GM19397 (cell line): Measurements from ENCODE around the gene ZNF211.

Source experiments
- ATAC-seq: cut with Tn5 transposase; IDR thresholded peaks from one replicate; pipeline ENCODE4 v1.9.1; 2021; ENCODE audit warnings: mild to moderate bottlenecking, moderate library complexity; ENCODE audit not compliant: unreplicated experiment

The ZNF211 gene

GRCh38 chr19:57632987-57633831 lies at the start of gene ZNF211:
Gene ZNF211 (plus strand): TSS chr19:57633168. CDS start chr19:57633347, 179 bp downstream.
- peak; percentile 97 for ATAC-seq

- peak; percentile 88 for ATAC-seq
Measured at GRCh38 chr19:57583521-57584416, 49.2 kb upstream of the ZNF211 start, which contains the start of gene ZIK1. Gene ZIK1 (plus strand): TSS chr19:57584145. CDS start chr19:57584357, 212 bp downstream.

GRCh38 chr19:57587529-57587928 lies 45.4 kb upstream of the ZNF211 start:
- ATAC-seq: no peak

GRCh38 chr19:57599377-57599760 lies 33.6 kb upstream of the ZNF211 start:
- ATAC-seq: peak; percentile 21

GRCh38 chr19:57599761-57600383 lies 33.1 kb upstream of the ZNF211 start, which contains the start of gene ZNF530:
Gene ZNF530 (plus strand): TSS chr19:57599885. CDS start chr19:57604346, 4,461 bp downstream.
- ATAC-seq: peak; percentile 95

GRCh38 chr19:57606931-57607330 lies 26.0 kb upstream of the ZNF211 start:
- no peak for ATAC-seq

- ATAC-seq: no peak
Measured at GRCh38 chr19:57611113-57611512, 21.9 kb upstream of the ZNF211 start.

GRCh38 chr19:57613941-57614743 lies 18.8 kb upstream of the ZNF211 start, which contains the start of gene ZNF134:
Gene ZNF134 (plus strand): TSS chr19:57614242. CDS start chr19:57619469, 5,227 bp downstream.
- peak; percentile 99 for ATAC-seq

GRCh38 chr19:57615346-57615745 lies 17.6 kb upstream of the ZNF211 start:
- ATAC-seq: no peak

- no peak for ATAC-seq
Measured at GRCh38 chr19:57620673-57621348, 12.2 kb upstream of the ZNF211 start.

- no peak for ATAC-seq
Measured at GRCh38 chr19:57623091-57623490, 9.9 kb upstream of the ZNF211 start.

- no peak for ATAC-seq
Measured at GRCh38 chr19:57633832-57634131, 814 bp downstream of the ZNF211 start.

GRCh38 chr19:57637379-57637778 lies 4.4 kb downstream of the ZNF211 start:
- no peak for ATAC-seq

- ATAC-seq: no peak
Measured at GRCh38 chr19:57641715-57642234, 8.8 kb downstream of the ZNF211 start.

- ATAC-seq: no peak
Measured at GRCh38 chr19:57642396-57643046, 9.6 kb downstream of the ZNF211 start.

- no peak for ATAC-seq
Measured at GRCh38 chr19:57643734-57644133, 10.8 kb downstream of the ZNF211 start.

- no peak for ATAC-seq
Measured at GRCh38 chr19:57648331-57649003, 15.5 kb downstream of the ZNF211 start.

GRCh38 chr19:57651654-57651996 lies 18.7 kb downstream of the ZNF211 start:
- no peak for ATAC-seq
